Measurements from ENCODE around the gene TCEANC.
"Not testable (repeated sequence)": the region's sequence is repeated elsewhere in the genome, so short reads cannot be mapped to it uniquely, and the experiment has no call there.

Gene TCEANC

GRCh38 chrX:13676885-13677284 lies 23.9 kb downstream of the TCEANC start (continued):
- no peak for TF ChIP-seq POU6F1 (CRISPR knock-in tag; IDR thresholded peaks at IDR 0.05; ENCODE audit: borderline replicate concordance, low read depth)
- no peak for TF ChIP-seq ZNF565 (CRISPR knock-in tag; conservative IDR thresholded peaks at IDR 0.05; ENCODE audit: low read depth)
- no peak for TF ChIP-seq ARNTL (CRISPR knock-in tag; IDR thresholded peaks at IDR 0.05; ENCODE audit: borderline replicate concordance, low read depth)
- no peak for TF ChIP-seq GLIS3 (CRISPR knock-in tag; IDR thresholded peaks at IDR 0.05)
- TF ChIP-seq ZNF8 (CRISPR knock-in tag; IDR thresholded peaks at IDR 0.05), result no peak

GRCh38 chrX:13679700-13680099 lies 26.8 kb downstream of the TCEANC start:
- not testable (repeated sequence) for ATAC-seq

GRCh38 chrX:13681595-13681994 lies 28.7 kb downstream of the TCEANC start:
- ATAC-seq, result no peak
- TF ChIP-seq PATZ1 (CRISPR knock-in tag; IDR thresholded peaks at IDR 0.05; ENCODE audit: borderline replicate concordance), result no peak
- no peak for TF ChIP-seq ESRRG (CRISPR knock-in tag; IDR thresholded peaks at IDR 0.05)
- TF ChIP-seq TSHZ2 (CRISPR knock-in tag; IDR thresholded peaks at IDR 0.05), result no peak
- no peak for TF ChIP-seq ZNF565 (CRISPR knock-in tag; conservative IDR thresholded peaks at IDR 0.05; ENCODE audit: low read depth)
- no peak for TF ChIP-seq ZNF70 (CRISPR knock-in tag; IDR thresholded peaks at IDR 0.05)
- TF ChIP-seq POU6F1 (CRISPR knock-in tag; IDR thresholded peaks at IDR 0.05; ENCODE audit: borderline replicate concordance, low read depth), result no peak
- TF ChIP-seq OSR1 (CRISPR knock-in tag; IDR thresholded peaks at IDR 0.05), result no peak
- TF ChIP-seq PPARA (CRISPR knock-in tag; IDR thresholded peaks at IDR 0.05; ENCODE audit: borderline replicate concordance), result no peak

- TF ChIP-seq GLIS3 (CRISPR knock-in tag; IDR thresholded peaks at IDR 0.05) (no peak), ISL1 (CRISPR knock-in tag; IDR thresholded peaks at IDR 0.05) (no peak), ZFP3 (CRISPR knock-in tag; IDR thresholded peaks at IDR 0.05) (no peak), TCF4 (CRISPR knock-in tag; IDR thresholded peaks at IDR 0.05; ENCODE audit: borderline replicate concordance) (no peak), TOX (CRISPR knock-in tag; IDR thresholded peaks at IDR 0.05; ENCODE audit: borderline replicate concordance) (no peak), PPARA (CRISPR knock-in tag; IDR thresholded peaks at IDR 0.05; ENCODE audit: borderline replicate concordance) (no peak), BACH2 (CRISPR knock-in tag; IDR thresholded peaks at IDR 0.05; ENCODE audit: borderline replicate concordance) (no peak), ZFP30 (CRISPR knock-in tag; IDR thresholded peaks at IDR 0.05) (no peak), CSDC2 (CRISPR knock-in tag; IDR thresholded peaks at IDR 0.05) (no peak), ESRRG (CRISPR knock-in tag; IDR thresholded peaks at IDR 0.05) (no peak), OSR1 (CRISPR knock-in tag; IDR thresholded peaks at IDR 0.05) (no peak), ZNF8 (CRISPR knock-in tag; IDR thresholded peaks at IDR 0.05) (no peak), POU6F1 (CRISPR knock-in tag; IDR thresholded peaks at IDR 0.05; ENCODE audit: borderline replicate concordance, low read depth) (no peak), RARB (CRISPR knock-in tag; IDR thresholded peaks at IDR 0.05) (no peak), PATZ1 (CRISPR knock-in tag; IDR thresholded peaks at IDR 0.05; ENCODE audit: borderline replicate concordance) (no peak), TSHZ2 (CRISPR knock-in tag; IDR thresholded peaks at IDR 0.05) (no peak), ARNTL (CRISPR knock-in tag; IDR thresholded peaks at IDR 0.05; ENCODE audit: borderline replicate concordance, low read depth) (no peak), ZNF565 (CRISPR knock-in tag; conservative IDR thresholded peaks at IDR 0.05; ENCODE audit: low read depth) (no peak), ZC3H10 (CRISPR knock-in tag; IDR thresholded peaks at IDR 0.05) (no peak), SNAI2 (CRISPR knock-in tag; IDR thresholded peaks at IDR 0.05) (no peak)
- ATAC-seq, result no peak
These were observed 31.4 kb downstream of the TCEANC start for GRCh38 chrX:13684361-13684760.
